Measurements from ENCODE around the gene NCOA3.

DNA sequence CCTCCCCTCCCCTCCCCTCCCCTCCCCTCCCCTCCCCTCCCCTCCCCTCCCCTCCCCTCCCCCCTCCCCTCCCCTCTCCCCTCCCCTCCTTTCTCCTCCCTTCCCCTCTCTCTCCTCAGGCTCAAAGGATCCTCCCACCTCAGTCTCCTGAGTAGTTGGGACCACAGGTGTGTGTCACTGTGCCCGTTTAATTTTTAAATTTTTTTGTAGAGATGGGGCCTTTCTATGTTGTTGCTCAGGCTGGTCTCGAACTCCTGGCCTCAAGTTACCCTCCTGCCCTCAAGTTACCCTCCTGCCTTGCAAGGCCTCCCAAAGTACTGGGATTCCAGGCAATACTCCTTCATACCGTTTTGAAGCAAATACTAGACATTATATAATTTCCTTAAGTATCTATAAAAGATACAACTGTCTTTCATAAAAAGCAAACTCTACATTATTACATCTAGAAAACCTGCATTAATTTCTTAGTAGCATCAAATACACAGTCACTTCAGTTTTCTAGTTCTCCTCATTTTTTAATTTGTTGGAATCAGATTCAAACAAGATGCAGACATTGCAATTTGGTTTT, 39.8 kb downstream of the NCOA3 start:
- TF ChIP-seq, protein P1, sequence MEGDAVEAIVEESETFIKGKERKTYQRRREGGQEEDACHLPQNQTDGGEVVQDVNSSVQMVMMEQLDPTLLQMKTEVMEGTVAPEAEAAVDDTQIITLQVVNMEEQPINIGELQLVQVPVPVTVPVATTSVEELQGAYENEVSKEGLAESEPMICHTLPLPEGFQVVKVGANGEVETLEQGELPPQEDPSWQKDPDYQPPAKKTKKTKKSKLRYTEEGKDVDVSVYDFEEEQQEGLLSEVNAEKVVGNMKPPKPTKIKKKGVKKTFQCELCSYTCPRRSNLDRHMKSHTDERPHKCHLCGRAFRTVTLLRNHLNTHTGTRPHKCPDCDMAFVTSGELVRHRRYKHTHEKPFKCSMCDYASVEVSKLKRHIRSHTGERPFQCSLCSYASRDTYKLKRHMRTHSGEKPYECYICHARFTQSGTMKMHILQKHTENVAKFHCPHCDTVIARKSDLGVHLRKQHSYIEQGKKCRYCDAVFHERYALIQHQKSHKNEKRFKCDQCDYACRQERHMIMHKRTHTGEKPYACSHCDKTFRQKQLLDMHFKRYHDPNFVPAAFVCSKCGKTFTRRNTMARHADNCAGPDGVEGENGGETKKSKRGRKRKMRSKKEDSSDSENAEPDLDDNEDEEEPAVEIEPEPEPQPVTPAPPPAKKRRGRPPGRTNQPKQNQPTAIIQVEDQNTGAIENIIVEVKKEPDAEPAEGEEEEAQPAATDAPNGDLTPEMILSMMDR (IDR thresholded peaks at IDR 0.05): no peak
- TF ChIP-seq POLR2A (IDR thresholded peaks at IDR 0.05): no peak
- TF ChIP-seq POLR2AphosphoS5 (IDR thresholded peaks at IDR 0.05): no peak
